Pericardium fibroblast (primary cell): ENCODE measurements around the gene TBC1D2B. TPM values are rescaled to one million over a fixed set of nuclear protein-coding genes. Genes with fewer than 3 reads are reported as not detected.

Experiments used
- total RNA-seq: library from RNA; depleted of rRNA; stranded (reverse); fragments of >200 nt; gene quantifications from 2 replicates; pipeline ENCODE4 v1.2.3, GENCODE V29; 2015

The TBC1D2B gene
- total RNA-seq: 26.3 and 52.8 TPM in 2 replicates

DNA sequence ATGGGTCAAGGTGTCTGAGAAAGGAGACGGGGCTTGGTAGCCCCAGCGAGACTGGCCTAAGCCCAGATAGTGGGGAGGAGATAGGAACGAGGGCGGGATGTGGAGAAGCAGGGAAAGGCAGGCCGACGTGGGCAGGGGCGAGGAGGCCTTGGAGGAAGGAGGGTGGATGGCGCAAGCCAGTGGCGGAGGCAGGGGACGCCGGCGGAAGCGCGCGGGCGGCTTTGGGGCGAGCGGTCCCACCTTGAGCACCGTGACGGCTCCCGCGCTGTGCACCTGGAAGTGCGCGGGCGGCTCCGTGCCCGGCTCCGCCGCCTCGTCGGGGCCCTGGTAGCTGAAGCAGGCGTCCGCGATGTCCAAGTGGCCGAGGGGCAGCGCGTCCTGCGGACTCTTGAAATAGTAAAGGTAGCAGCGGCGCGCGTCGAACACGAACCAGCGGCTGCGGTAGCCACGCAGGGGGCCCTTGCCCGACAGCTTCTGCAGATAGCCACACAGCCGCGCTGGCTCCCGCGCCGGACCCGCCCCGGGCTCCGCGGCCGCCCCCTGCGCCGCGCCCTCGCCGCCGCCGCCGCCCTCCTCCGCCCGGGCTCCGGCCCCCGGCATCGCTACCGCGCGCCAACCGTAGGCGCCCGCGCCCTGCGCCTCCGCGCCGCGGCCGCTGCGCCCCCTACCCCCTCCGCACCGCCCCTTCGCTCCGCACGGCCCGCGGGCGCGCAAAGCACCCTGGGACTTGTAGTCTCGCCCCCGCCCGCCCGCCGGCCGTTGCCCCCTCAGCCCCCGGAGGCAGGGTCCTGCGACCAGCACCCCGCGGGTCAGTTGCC lies at the start of gene TBC1D2B:
TBC1D2B (minus strand) TSS at position 659 of the 818 bp plus-strand sequence; CDS start at position 600, 59 bp downstream.

DNA sequence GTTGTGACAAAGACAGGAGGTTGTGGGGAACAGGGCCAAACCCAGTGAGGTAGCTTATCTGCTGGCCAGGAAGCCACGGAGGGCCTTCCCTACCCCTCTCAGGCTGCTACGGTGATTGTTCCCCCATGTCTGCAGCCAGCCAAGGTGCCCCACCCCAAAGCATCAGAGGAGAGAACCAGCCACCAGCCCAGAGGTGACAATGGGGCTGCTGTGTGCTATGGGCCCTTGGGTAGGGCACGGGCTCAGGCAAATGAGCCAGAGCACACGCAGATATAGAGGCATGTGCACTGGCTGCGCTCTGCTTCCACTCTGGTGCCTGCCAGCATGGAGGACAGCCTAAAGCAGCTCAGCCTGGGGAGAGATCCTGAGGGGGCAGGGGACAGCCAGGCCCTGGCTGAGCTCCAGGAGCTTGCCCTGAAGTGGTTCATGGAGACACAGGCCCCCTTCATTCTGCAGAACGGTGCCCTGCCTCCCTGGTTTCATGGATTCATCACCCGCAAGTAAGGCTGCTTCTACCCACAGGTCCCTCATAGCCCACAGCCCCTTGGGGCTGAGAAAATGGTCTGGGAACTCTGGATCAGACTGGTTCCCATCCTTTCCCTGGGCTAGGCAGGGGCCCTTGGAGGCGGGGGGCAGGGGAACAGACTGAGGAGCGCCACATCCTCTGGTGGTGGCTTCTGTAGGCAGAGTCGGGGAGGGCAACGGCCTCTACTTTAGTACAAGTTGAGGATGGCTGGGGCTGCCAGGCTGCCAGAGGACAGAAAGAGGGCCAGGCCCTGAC lies 14.9 kb upstream of the TBC1D2B start, which contains the start of gene SH2D7:
SH2D7 (plus strand) TSS at position 301 of the 781 bp plus-strand sequence; CDS start at position 325, 24 bp downstream.

Other genes with a start within 250 kb of the TBC1D2B start
- gene SH2D7, start 14.8 kb upstream of the TBC1D2B start, total RNA-seq: not detected in 2 replicates
- 2.7 and 4.2 TPM in 2 replicates for gene CIB2, start 53.7 kb upstream of the TBC1D2B start, total RNA-seq
- gene IDH3A, start 71.7 kb upstream of the TBC1D2B start, total RNA-seq: 15.5 and 16.9 TPM in 2 replicates
- 0.12 TPM in 1 of 2 replicates, not detected in the other for gene ACSBG1, start 156.9 kb upstream of the TBC1D2B start, total RNA-seq
- gene DNAJA4, start 186.9 kb upstream of the TBC1D2B start, total RNA-seq: 1.4 and 2.5 TPM in 2 replicates
- 36.1 and 57.2 TPM in 2 replicates for gene SKIC8, start 221.9 kb upstream of the TBC1D2B start, total RNA-seq